H7 (cell line): ENCODE results near the gene ACVR1C. TPM values are rescaled to one million over a fixed set of nuclear protein-coding genes. Genes with fewer than 3 reads are reported as not detected.

ENCODE experiments used
- DNase-seq: peaks from one replicate; pipeline ENCODE4 v3.0.0; 2012
- H3K27me3 ChIP-seq: 2 replicates; pipeline ENCODE4 v1.6.0; 2011; ENCODE audit warnings: mild to moderate bottlenecking, low read length; ENCODE audit not compliant: control insufficient read depth, insufficient read depth
- H3K36me3 ChIP-seq: replicated peaks from 2 replicates; pipeline ENCODE4 v1.5.1; 2011; ENCODE audit warnings: low read length; ENCODE audit not compliant: control insufficient read depth, insufficient read depth
- H3K4me3 ChIP-seq: 2 replicates; pipeline ENCODE4 v1.5.1; 2011; ENCODE audit warnings: low read depth, mild to moderate bottlenecking, control low read depth, low read length, moderate library complexity; ENCODE audit not compliant: insufficient read depth
- total RNA-seq: library from RNA; depleted of rRNA; stranded (reverse); fragments of >200 nt; shearing (Covaris generic); gene quantifications from 2 replicates; pipeline ENCODE4 v1.2.3, GENCODE V29; 2014; rRNA removed

The ACVR1C gene
- 0.14 and 1.0 TPM in 2 replicates for total RNA-seq

DNA sequence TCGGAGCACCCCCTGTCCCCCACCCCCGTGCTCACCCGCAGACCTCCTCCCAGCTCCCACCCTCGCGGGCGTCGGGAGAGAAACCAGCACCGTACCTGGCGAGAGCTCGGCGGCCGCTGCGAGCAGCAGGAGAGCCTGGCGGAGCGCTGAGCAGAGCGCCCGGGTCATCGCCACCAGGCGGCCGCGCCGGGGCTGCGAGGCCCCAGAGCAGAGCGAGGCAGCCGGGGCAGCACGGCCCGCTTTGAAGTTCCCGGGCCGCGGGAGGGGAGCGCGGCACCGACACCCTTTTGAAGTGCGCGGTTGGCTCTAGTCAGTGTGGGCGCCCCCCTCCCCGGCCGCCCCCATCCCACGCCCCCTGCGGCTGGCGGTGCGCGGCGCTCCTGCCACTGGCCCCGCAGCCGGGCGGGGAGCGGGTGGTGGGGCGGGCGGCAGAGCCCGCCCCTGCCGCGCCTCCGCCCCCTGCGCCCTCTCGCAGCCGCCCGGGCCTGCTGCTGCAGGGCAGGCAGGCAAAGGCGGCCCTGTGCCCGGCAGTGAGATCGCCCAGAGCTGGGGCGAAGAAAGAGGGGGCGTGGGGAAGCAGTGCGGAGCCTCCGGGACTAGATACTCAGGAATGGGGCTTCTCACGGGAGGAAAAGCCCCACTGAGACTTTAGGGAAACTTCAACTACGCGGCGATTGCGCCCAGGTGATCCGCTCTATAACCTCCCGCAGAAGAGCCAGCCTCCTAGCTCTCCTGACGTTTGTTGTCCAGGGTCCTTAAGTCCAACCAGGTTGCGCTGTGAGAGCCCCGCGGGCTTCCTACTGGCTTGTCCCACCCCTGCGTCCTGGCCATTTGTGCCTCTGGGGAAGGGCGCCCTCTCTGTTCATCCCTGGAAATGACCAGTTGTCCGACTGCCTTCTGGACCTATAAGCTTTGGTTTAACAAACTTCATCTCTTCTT is at the start of gene ACVR1C:
Gene ACVR1C, minus strand, starts transcription at position 388 of the 939 bp plus-strand sequence. Its CDS starts 220 bp downstream, at position 168.
- H3K4me3 ChIP-seq = peak within 1 kb of the TSS; percentile 60
- peak; percentile 90 for DNase-seq
- peaks cover 31% of the 10 kb centered on the region for H3K27me3 ChIP-seq
- no peaks in the 10 kb centered on the region for H3K36me3 ChIP-seq

DNA sequence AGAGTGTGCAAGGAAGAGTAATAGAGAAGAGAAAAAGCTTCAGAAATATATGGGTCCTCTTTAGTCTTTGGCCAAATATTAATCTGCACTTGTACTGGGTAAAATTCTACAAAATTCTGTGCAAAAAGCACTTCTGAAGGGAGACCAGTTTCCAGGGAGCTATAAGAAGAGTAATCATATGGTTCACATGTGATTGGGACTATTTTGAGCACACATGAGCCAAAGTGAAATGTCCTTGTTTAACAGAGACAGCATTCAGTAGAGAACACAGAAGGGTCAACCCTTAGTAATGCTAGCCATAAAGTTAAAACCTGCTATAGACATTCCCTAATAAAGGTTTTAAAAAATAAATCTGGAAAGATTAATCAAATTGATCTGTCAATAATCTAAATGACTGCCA is 49.3 kb upstream of the ACVR1C start:
- Histone ChIP-seq H3K4me3 (no peak overlapping the region), H3K36me3 (no peaks in the 10 kb centered on the region), H3K27me3 (peaks cover 14% of the 10 kb centered on the region)
- no peak for DNase-seq

DNA sequence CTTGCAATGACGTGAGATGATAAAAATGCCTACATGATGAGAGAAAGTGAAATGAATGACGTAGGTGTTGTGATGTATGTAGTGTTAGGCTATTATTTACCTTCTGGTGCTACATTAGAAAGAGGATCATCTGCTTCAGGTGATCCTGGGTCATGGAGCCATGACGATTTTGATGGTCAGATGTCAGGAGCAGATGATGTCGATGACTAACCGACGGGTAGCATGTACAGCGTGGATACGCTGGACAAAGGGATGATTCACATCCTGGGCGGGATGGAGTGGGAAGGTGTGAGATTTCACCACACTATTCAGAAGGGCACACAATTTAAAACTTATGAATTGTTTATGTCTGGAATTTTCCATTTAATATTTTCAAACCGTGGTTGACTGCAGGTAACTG is 43.5 kb upstream of the ACVR1C start:
- H3K27me3 ChIP-seq = no peaks in the 10 kb centered on the region; the same call in 1 of the 2 replicates
- no peaks in the 10 kb centered on the region for H3K36me3 ChIP-seq
- DNase-seq = no peak
- H3K4me3 ChIP-seq = no peak overlapping the region

DNA sequence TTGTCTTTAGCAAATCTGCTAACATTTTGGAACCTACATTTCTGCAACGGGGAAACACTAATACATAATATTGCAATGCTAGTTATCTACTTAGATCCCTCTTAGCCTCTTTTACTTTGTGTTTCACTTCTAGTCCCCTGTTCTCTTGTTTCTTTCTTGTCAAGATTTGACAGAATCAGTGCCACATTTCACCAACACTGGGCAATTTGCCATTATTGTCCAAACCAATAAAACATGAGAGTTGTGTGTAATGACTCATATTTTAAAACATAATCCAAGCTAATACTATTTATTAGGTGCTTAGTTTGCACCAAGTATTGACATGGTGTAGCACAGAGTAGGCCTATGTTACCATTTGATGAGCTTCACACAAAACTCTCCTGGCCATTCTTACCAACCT is 33.7 kb upstream of the ACVR1C start:
- no peaks in the 10 kb centered on the region for H3K27me3 ChIP-seq
- no peaks in the 10 kb centered on the region for H3K36me3 ChIP-seq
- DNase-seq = no peak
- no peak overlapping the region for H3K4me3 ChIP-seq

DNA sequence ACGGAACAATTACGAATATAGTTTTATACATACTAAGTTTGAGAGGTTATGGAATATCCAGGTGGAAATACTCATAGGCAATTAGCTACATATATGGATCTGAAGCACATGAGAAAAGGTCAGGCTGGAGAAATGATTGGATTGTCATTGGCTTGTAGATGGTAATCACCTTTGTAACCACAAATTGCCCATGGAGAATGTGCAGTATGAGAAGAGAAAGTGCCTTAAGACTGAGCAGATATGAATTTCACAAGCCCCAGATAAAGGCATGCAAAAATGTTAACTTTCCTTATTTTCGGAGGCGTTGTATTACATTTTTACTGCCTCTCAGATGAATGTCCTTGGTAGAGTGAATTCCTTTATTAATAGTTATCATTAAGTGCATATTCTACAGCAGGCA is 33.1 kb upstream of the ACVR1C start:
- no peaks in the 10 kb centered on the region for H3K27me3 ChIP-seq
- H3K36me3 ChIP-seq = no peaks in the 10 kb centered on the region
- no peak overlapping the region for H3K4me3 ChIP-seq
- no peak for DNase-seq

DNA sequence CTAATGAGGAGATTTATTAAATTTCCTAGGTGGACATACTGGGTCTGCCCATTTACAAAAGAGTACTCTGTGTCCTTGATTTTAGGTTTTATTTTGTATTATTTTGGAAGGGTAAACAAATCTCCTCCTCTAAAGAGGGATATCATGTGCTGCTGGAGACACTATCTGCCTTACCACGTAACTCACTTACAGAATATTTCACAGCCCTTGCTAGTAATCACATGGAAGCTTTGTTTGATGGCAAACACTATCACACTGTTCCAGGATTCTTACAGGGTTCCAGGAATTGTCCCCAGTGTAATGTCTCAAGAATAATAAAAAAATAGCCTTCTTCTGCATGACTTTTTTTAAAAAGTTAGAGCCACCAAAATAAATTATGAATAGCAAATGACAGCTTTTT is 29.2 kb upstream of the ACVR1C start:
- Histone ChIP-seq H3K27me3 (no peaks in the 10 kb centered on the region), H3K4me3 (no peak overlapping the region), H3K36me3 (no peaks in the 10 kb centered on the region)
- no peak for DNase-seq

GRCh38 chr2:157657101-157657500 is 28.4 kb upstream of the ACVR1C start:
- Histone ChIP-seq H3K36me3 (no peaks in the 10 kb centered on the region), H3K4me3 (no peak overlapping the region), H3K27me3 (no peaks in the 10 kb centered on the region)
- DNase-seq = peak; percentile 9

DNA sequence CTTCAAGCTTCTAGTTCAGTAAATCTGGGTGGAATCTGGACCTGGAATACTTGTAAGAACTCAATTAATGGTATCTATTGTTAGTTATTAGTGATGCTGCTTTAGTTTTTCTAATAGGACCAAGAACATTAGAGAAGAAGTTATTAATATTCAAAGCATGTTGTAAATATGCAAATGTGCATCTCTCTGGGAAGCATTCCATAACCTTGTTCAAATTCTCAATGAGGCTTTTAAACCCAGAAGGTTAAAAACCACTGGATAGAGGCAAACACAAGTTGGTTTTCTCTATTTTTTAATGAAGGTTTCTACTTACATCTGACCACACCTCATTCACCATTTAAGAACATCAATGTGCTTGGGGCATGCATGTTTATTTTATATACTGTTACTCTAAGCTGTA is 16.1 kb upstream of the ACVR1C start:
- DNase-seq = no peak
- Histone ChIP-seq H3K4me3 (no peak overlapping the region), H3K27me3 (no peaks in the 10 kb centered on the region), H3K36me3 (no peaks in the 10 kb centered on the region)

GRCh38 chr2:157631861-157632260 is 3.2 kb upstream of the ACVR1C start:
- H3K36me3 ChIP-seq = no peaks in the 10 kb centered on the region
- DNase-seq = no peak

GRCh38 chr2:157627594-157628476 is 829 bp downstream of the ACVR1C start:
- peak overlapping the region; percentile 46 for H3K4me3 ChIP-seq
- DNase-seq = peak; percentile 46
- peaks cover 31% of the 10 kb centered on the region for H3K27me3 ChIP-seq

More at GRCh38 chr2:157631861-157632260, 3.2 kb upstream of the ACVR1C start:
- Histone ChIP-seq H3K4me3 (no peak overlapping the region), H3K27me3 (peaks cover 19% of the 10 kb centered on the region)

DNA sequence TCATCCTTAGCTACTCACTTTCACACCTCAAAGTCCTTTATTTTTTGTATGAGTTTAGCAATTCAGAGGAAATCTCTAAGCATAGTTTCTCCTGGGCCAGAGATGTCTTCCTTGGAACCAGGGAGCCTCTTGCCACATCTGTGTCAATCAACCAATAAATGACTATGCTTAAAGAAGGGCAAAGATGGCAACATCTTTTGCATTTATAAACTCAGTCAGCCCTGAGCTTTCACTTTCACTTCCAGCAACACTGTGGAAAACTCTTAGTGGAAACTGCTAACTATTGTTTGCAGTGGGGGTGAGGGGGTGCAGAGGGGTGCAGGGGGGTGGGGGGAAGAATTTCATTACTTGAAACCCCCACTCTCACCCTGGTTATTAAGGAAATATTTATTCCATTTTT is 3.4 kb downstream of the ACVR1C start:
- H3K4me3 ChIP-seq = no peak overlapping the region
- DNase-seq = no peak
- H3K27me3 ChIP-seq = peaks cover 31% of the 10 kb centered on the region
- H3K36me3 ChIP-seq = no peaks in the 10 kb centered on the region

More at GRCh38 chr2:157627594-157628476, 829 bp downstream of the ACVR1C start:
- H3K36me3 ChIP-seq = no peaks in the 10 kb centered on the region

DNA sequence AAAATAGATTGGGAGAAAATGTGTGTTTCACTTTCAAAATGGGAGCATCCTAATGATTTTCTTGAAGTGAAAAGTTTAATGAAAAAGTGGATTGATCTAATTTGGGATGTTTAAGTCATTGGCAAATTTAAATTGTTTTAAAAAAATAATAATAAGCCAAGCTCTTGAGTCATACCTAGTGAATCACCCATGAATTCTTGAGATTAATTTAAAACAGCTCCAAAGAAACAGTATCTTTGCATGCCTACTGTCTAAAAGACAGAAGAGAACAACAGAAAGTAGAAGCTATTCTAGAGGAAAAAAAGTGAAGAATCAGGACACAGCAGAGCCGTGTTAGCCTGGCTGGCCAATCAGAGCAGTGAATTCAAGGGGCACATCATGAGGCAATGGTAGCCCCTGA is 7.7 kb downstream of the ACVR1C start:
- no peak for DNase-seq
- H3K4me3 ChIP-seq = no peak overlapping the region
- H3K36me3 ChIP-seq = no peaks in the 10 kb centered on the region
- H3K27me3 ChIP-seq = peaks cover 3% of the 10 kb centered on the region

- H3K36me3 ChIP-seq = no peaks in the 10 kb centered on the region
- no peak overlapping the region for H3K4me3 ChIP-seq
- H3K27me3 ChIP-seq = no peaks in the 10 kb centered on the region; the same call in 1 of the 2 replicates
- DNase-seq = no peak
Measured at GRCh38 chr2:157611726-157612125, 16.9 kb downstream of the ACVR1C start.

- Histone ChIP-seq H3K4me3 (no peak overlapping the region), H3K36me3 (no peaks in the 10 kb centered on the region), H3K27me3 (no peaks in the 10 kb centered on the region; the same call in 1 of the 2 replicates)
- DNase-seq = no peak
Measured at GRCh38 chr2:157611110-157611509, 17.6 kb downstream of the ACVR1C start.
